ENCODE results near the gene KCNG3. TPM values are rescaled to one million over a fixed set of nuclear protein-coding genes. Genes with fewer than 3 reads are reported as not detected.

KCNG3 gene
- total RNA-seq, 1 experiment from 2014 or later, result 1.5 TPM

- ChIA-PET CTCF (no interaction called here), RAD21 (ENCODE audit: low non-redundant PET in 1 of 2, low total read pairs in 2 of 2, uncharacterized antibody in 2 of 2, unreplicated experiment in 2 of 2) (no interaction called here), POLR2A (no interaction called here)
- no peak overlapping the region for H3K4me3 ChIP-seq (replicated peaks in 1 of 2; ENCODE audit: low read depth in 1 of 2, low read length in 2 of 2)
- H3K36me3 ChIP-seq (ENCODE audit: control insufficient read depth in 1 of 2, insufficient read depth in 2 of 2, low read length in 2 of 2), result no peaks in the 10 kb centered on the region
- H3K27me3 ChIP-seq (ENCODE audit: insufficient read depth, low read length), result no peaks in the 10 kb centered on the region
- H3K9ac ChIP-seq (ENCODE audit: low read length), result no peak overlapping the region
- no peaks in the 10 kb centered on the region for H4K20me1 ChIP-seq (ENCODE audit: insufficient read depth)
- no peak overlapping the region for H3K4me2 ChIP-seq (ENCODE audit: low read length)
- no peak for DNase-seq (ENCODE audit: low read depth, low spot score)
- H3K9me2 ChIP-seq (ENCODE audit: insufficient read depth), result no peaks in the 10 kb centered on the region
- TF ChIP-seq POLR2A (IDR thresholded peaks at IDR 0.05; ENCODE audit: borderline replicate concordance, extremely low read depth, insufficient read depth, insufficient read length) (no peak), POLR2AphosphoS5 (IDR thresholded peaks at IDR 0.05; ENCODE audit: low read depth, low read length) (no peak), ELF1 (IDR thresholded peaks at IDR 0.05; ENCODE audit: borderline replicate concordance, low read depth) (no peak), ZNF274 (IDR thresholded peaks at IDR 0.05; ENCODE audit: low read depth, low read length) (no peak), RAD21 (IDR thresholded peaks at IDR 0.05; ENCODE audit: low read depth) (no peak), SIN3A (IDR thresholded peaks at IDR 0.05; ENCODE audit: low read depth) (no peak), TCF7L2 (IDR thresholded peaks at IDR 0.05; ENCODE audit: borderline replicate concordance, extremely low read depth, insufficient read depth, insufficient read length) (no peak), MAX (IDR thresholded peaks at IDR 0.05) (no peak), CBX3 (IDR thresholded peaks at IDR 0.05; ENCODE audit: low read depth) (no peak)
- TF ChIP-seq, protein P1, sequence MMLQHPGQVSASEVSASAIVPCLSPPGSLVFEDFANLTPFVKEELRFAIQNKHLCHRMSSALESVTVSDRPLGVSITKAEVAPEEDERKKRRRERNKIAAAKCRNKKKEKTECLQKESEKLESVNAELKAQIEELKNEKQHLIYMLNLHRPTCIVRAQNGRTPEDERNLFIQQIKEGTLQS (IDR thresholded peaks at IDR 0.05), result no peak
- no peaks in the 10 kb centered on the region for H3K9me3 ChIP-seq (ENCODE audit: control insufficient read depth in 1 of 2, insufficient read depth in 1 of 2, low read depth in 1 of 2, low read length in 2 of 2)
- H3K79me2 ChIP-seq (ENCODE audit: insufficient read depth, low read length), result no peaks in the 10 kb centered on the region
- ATAC-seq, result no peak
- intact Hi-C loops (cut with micrococcal nuclease), result no loop called here
- H3K27ac ChIP-seq (ENCODE audit: low read depth, low read length), result no peak overlapping the region
- no TSS peak for BruUV-seq (replicated peaks)
- no peak overlapping the region for H2AFZ ChIP-seq (ENCODE audit: low read depth, low read length, poor library complexity, severe bottlenecking)
- peaks cover 0 to 5% of the 10 kb centered on the region in 2 experiments; a peak in 1 of 4 replicates for H3K4me1 ChIP-seq (ENCODE audit: control insufficient read depth in 1 of 2, insufficient read depth in 2 of 2, low read length in 2 of 2)
Measured at GRCh38 chr2:42448163-42448562, 45.6 kb downstream of the KCNG3 start.

DNA sequence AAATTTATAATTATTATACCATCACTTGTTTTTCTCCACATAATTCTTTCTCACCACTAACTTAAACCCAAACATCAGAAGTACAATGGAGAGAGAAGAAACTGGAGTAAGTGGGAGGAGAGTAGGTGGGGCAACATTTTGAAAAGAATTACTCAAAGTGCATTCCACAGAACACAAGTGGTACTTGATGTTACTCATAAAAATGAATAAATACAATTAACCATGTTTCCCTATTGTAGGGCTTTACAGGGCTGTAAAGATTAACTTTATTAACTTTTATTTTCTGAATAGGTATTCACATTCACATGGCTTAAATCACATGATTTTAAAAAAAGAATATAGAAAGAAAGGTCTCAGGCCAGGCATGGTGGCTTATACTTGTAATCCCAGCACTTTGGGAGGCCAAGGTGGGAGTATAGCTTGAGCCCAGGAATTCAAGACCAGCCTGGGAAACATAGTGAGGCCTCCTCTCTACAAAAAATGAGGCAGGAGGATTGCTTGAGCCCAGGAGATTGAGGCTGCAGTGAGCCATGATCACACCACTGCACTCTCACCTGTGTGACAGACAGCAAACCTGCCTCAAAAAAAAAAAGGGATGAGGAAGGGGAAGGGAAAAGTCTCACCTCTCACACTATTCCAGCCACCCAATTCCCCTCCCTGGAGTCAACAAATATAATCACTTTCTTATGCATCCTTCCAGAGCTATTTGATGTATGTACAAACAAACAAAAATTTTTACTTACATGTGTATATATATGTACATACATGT lies 47.1 kb downstream of the KCNG3 start:
- no peak overlapping the region for H2AFZ ChIP-seq (ENCODE audit: low read depth, low read length, poor library complexity, severe bottlenecking)
- H3K27ac ChIP-seq (ENCODE audit: low read depth, low read length), result no peak overlapping the region
- no peak overlapping the region for H3K9ac ChIP-seq (ENCODE audit: low read length)
- no peaks in the 10 kb centered on the region for H3K27me3 ChIP-seq (ENCODE audit: insufficient read depth, low read length)
- no peak for DNase-seq (ENCODE audit: low read depth, low spot score)
- H3K9me2 ChIP-seq (ENCODE audit: insufficient read depth), result no peaks in the 10 kb centered on the region
- no peaks in the 10 kb centered on the region for H4K20me1 ChIP-seq (ENCODE audit: insufficient read depth)
- intact Hi-C loops (cut with micrococcal nuclease), result no loop called here
- POLR2A ChIA-PET, result no interaction called here
- no peak overlapping the region for H3K4me3 ChIP-seq (replicated peaks in 1 of 2; ENCODE audit: low read depth in 1 of 2, low read length in 2 of 2)
- BruUV-seq (replicated peaks), result no TSS peak
- ATAC-seq, result no peak
- H3K4me1 ChIP-seq (ENCODE audit: control insufficient read depth in 1 of 2, insufficient read depth in 2 of 2, low read length in 2 of 2), result peaks cover 0 to 5% of the 10 kb centered on the region in 2 experiments; a peak in 1 of 4 replicates
- RAD21 ChIA-PET (ENCODE audit: low non-redundant PET in 1 of 2, low total read pairs in 2 of 2, uncharacterized antibody in 2 of 2, unreplicated experiment in 2 of 2), result no interaction called here
- TF ChIP-seq JUND (IDR thresholded peaks at IDR 0.05), result no peak
- TF ChIP-seq SRF (IDR thresholded peaks at IDR 0.05; ENCODE audit: low read depth), result no peak
- no peak for TF ChIP-seq SIN3A (IDR thresholded peaks at IDR 0.05; ENCODE audit: low read depth)
- no peak for TF ChIP-seq ZBTB33 (IDR thresholded peaks at IDR 0.05; ENCODE audit: extremely low read depth, insufficient replicate concordance, low read length)
- no peak for TF ChIP-seq CBX3 (IDR thresholded peaks at IDR 0.05; ENCODE audit: low read depth)
- no peak for TF ChIP-seq EGR1 (IDR thresholded peaks at IDR 0.05; ENCODE audit: low read depth)
- no peak for TF ChIP-seq ZNF274 (IDR thresholded peaks at IDR 0.05; ENCODE audit: low read depth, low read length)
- CTCF ChIA-PET, result no interaction called here
- H3K9me3 ChIP-seq (ENCODE audit: control insufficient read depth in 1 of 2, insufficient read depth in 1 of 2, low read depth in 1 of 2, low read length in 2 of 2), result no peaks in the 10 kb centered on the region
- no peaks in the 10 kb centered on the region for H3K36me3 ChIP-seq (ENCODE audit: control insufficient read depth in 1 of 2, insufficient read depth in 2 of 2, low read length in 2 of 2)
- no peak overlapping the region for H3K4me2 ChIP-seq (ENCODE audit: low read length)
- no peaks in the 10 kb centered on the region for H3K79me2 ChIP-seq (ENCODE audit: insufficient read depth, low read length)

Measured in HCT116 (cell line).